SU-DHL-6 (cell line): ENCODE measurements around the gene SORL1.

ENCODE experiments used
- H2AFZ ChIP-seq: fragments of 200-600 bp; sonication (generic); 2 replicates; pipeline ENCODE4 v1.6.1; 2014; ENCODE audit warnings: low read depth, mild to moderate bottlenecking, moderate library complexity, mixed read lengths, antibody characterized with exemption, low read length; ENCODE audit not compliant: severe bottlenecking
- H3F3A ChIP-seq: fragments of 200-600 bp; shearing (Covaris generic); 2 replicates; pipeline ENCODE4 v1.6.0; 2016; ENCODE audit warnings: antibody characterized with exemption, mild to moderate bottlenecking; ENCODE audit not compliant: insufficient read depth
- H3K27ac ChIP-seq: fragments of 200-600 bp; sonication (generic); 2 replicates; pipeline ENCODE4 v1.5.1; 2016; ENCODE audit warnings: low read depth, mild to moderate bottlenecking, low read length, moderate library complexity, mixed read lengths
- H3K27me3 ChIP-seq: fragments of 200-600 bp; sonication (generic), shearing (Covaris generic); 2 replicates; pipeline ENCODE4 v1.6.0; 2014; ENCODE audit warnings: mild to moderate bottlenecking, low read length
- H3K36me3 ChIP-seq: fragments of 200-600 bp; sonication (generic); 2 replicates; pipeline ENCODE4 v1.6.1; 2014; ENCODE audit warnings: mild to moderate bottlenecking, low read length, mixed read lengths
- H3K4me2 ChIP-seq: fragments of 300-600, 200-600 bp; shearing (Covaris generic), sonication (generic); 2 replicates; pipeline ENCODE4 v1.6.0; 2014; ENCODE audit warnings: low read length, low read depth, mild to moderate bottlenecking; ENCODE audit not compliant: poor library complexity, severe bottlenecking
- H3K4me3 ChIP-seq: fragments of 200-600 bp; sonication (generic); 2 replicates; pipeline ENCODE4 v1.5.1; 2014; ENCODE audit warnings: antibody characterized with exemption, low read length, mild to moderate bottlenecking, mixed read lengths; ENCODE audit not compliant: insufficient read depth, poor library complexity, severe bottlenecking
- H3K79me2 ChIP-seq: fragments of 200-600 bp; sonication (generic); 2 replicates; pipeline ENCODE4 v1.6.1; 2014; ENCODE audit warnings: mild to moderate bottlenecking, low read length, moderate library complexity; ENCODE audit not compliant: insufficient read depth
- H3K9ac ChIP-seq: fragments of 200-600 bp; sonication (generic); 2 replicates; pipeline ENCODE4 v1.7.0; 2014; ENCODE audit warnings: mild to moderate bottlenecking, low read length
- H3K9me2 ChIP-seq: fragments of 200-600 bp; sonication (generic); replicated peaks from 2 replicates; pipeline ENCODE4 v1.6.1; 2014; ENCODE audit warnings: low read length; ENCODE audit not compliant: insufficient read depth
- H3K9me3 ChIP-seq: fragments of 200-600 bp; sonication (generic); 2 replicates; pipeline ENCODE4 v1.6.1; 2014; ENCODE audit warnings: low read length, mixed read lengths; ENCODE audit not compliant: insufficient read depth
- H4K20me1 ChIP-seq: fragments of 200-600 bp; sonication (generic); 2 replicates; pipeline ENCODE4 v1.6.1; 2014; ENCODE audit warnings: low read depth, mild to moderate bottlenecking, antibody characterized with exemption, low read length, moderate library complexity, mixed read lengths
- CTCF ChIP-seq: fragments of 200-600 bp; sonication (generic); IDR thresholded peaks from one replicate; pipeline ENCODE4 v1.5.1; 2017; ENCODE audit warnings: antibody characterized with exemption, mild to moderate bottlenecking, low read length, moderate library complexity; ENCODE audit not compliant: insufficient read depth, poor library complexity, severe bottlenecking
- EZH2phosphoT487 ChIP-seq: fragments of 200-600 bp; sonication (generic), shearing (Covaris generic); conservative IDR thresholded peaks from 2 replicates; pipeline ENCODE4 v1.6.1; 2018; ENCODE audit warnings: mild to moderate bottlenecking, antibody characterized with exemption, low read length, moderate library complexity, mixed read lengths

The SORL1 gene

GRCh38 chr11:121659811-121660210 is 207.7 kb downstream of the SORL1 start:
- Histone ChIP-seq H3K4me2 (no peak overlapping the region), H3K9ac (no peak overlapping the region), H4K20me1 (no peaks in the 10 kb centered on the region), H3K27ac (no peak overlapping the region), H2AFZ (no peak overlapping the region), H3F3A (no peaks in the 10 kb centered on the region), H3K79me2 (no peaks in the 10 kb centered on the region), H3K27me3 (no peaks in the 10 kb centered on the region), H3K36me3 (no peaks in the 10 kb centered on the region), H3K9me2 (no peaks in the 10 kb centered on the region), H3K4me3 (no peak overlapping the region), H3K9me3 (no peaks in the 10 kb centered on the region)
- no peak for TF ChIP-seq EZH2phosphoT487
- no peak for TF ChIP-seq CTCF

GRCh38 chr11:121661880-121662486 is 209.9 kb downstream of the SORL1 start:
- no peak overlapping the region for H3K27ac ChIP-seq
- H3F3A ChIP-seq: no peaks in the 10 kb centered on the region
- no peaks in the 10 kb centered on the region for H3K27me3 ChIP-seq
- H3K9me3 ChIP-seq: no peaks in the 10 kb centered on the region
- TF ChIP-seq EZH2phosphoT487 (no peak), CTCF (no peak)
- no peaks in the 10 kb centered on the region for H3K36me3 ChIP-seq
- H3K4me3 ChIP-seq: no peak overlapping the region
- H3K79me2 ChIP-seq: no peaks in the 10 kb centered on the region
- no peaks in the 10 kb centered on the region for H4K20me1 ChIP-seq
- no peak overlapping the region for H2AFZ ChIP-seq
- H3K9ac ChIP-seq: no peak overlapping the region
- H3K4me2 ChIP-seq: no peak overlapping the region
- H3K9me2 ChIP-seq: no peaks in the 10 kb centered on the region

- Histone ChIP-seq H3F3A (no peaks in the 10 kb centered on the region), H3K9ac (no peak overlapping the region), H2AFZ (no peak overlapping the region), H3K9me3 (no peaks in the 10 kb centered on the region), H3K4me3 (no peak overlapping the region), H3K9me2 (no peaks in the 10 kb centered on the region), H3K27me3 (no peaks in the 10 kb centered on the region), H3K36me3 (no peaks in the 10 kb centered on the region), H3K4me2 (no peak overlapping the region), H3K79me2 (no peaks in the 10 kb centered on the region), H3K27ac (no peak overlapping the region), H4K20me1 (no peaks in the 10 kb centered on the region)
- no peak for TF ChIP-seq EZH2phosphoT487
Observed at GRCh38 chr11:121664144-121664543, 212.0 kb downstream of the SORL1 start.

- Histone ChIP-seq H3K9me3 (no peaks in the 10 kb centered on the region), H3K9me2 (no peaks in the 10 kb centered on the region), H2AFZ (no peak overlapping the region), H3K36me3 (no peaks in the 10 kb centered on the region), H4K20me1 (no peaks in the 10 kb centered on the region), H3K4me3 (no peak overlapping the region), H3K27me3 (no peaks in the 10 kb centered on the region), H3K79me2 (no peaks in the 10 kb centered on the region), H3K27ac (no peak overlapping the region), H3K9ac (no peak overlapping the region), H3F3A (no peaks in the 10 kb centered on the region), H3K4me2 (no peak overlapping the region)
- TF ChIP-seq EZH2phosphoT487 (no peak), CTCF (no peak)
Observed at GRCh38 chr11:121665206-121665838, 213.2 kb downstream of the SORL1 start.
